Measurements from ENCODE around the gene PITPNC1.

GRCh38 chr17:67563692-67564228 lies 186.7 kb downstream of the PITPNC1 start:
- TF ChIP-seq EZH2 (IDR thresholded peaks at IDR 0.05; ENCODE audit: borderline replicate concordance, insufficient read depth, low read depth, low read length, poor library complexity, severe bottlenecking) (no peak), CTCF (IDR thresholded peaks at IDR 0.05) (no peak)
